Prostate gland (tissue), 2 donors: Measurements from ENCODE around the gene JARID2.

Source experiments
- POLR2A ChIP-seq: fragments of 450-650 bp; IDR thresholded peaks from one replicate; pipeline ENCODE4 v1.6.1; 2016; ENCODE audit warnings: antibody characterized with exemption, mild to moderate bottlenecking
- TF ChIP-seq, protein P1 (sequence below), 4 experiments: fragments of 200-600 bp in 2 of 4; fragments of 450-650 bp in 2 of 4; sonication (generic) in 2 of 4; IDR thresholded peaks; 1 replicate in 3 of 4; 2 replicates in 1 of 4; pipeline ENCODE4 v1.5.1; 2016 to 2019; ENCODE audit warnings: antibody characterized with exemption in 4 of 4, mild to moderate bottlenecking in 2 of 4, moderate library complexity in 2 of 4

DNA sequence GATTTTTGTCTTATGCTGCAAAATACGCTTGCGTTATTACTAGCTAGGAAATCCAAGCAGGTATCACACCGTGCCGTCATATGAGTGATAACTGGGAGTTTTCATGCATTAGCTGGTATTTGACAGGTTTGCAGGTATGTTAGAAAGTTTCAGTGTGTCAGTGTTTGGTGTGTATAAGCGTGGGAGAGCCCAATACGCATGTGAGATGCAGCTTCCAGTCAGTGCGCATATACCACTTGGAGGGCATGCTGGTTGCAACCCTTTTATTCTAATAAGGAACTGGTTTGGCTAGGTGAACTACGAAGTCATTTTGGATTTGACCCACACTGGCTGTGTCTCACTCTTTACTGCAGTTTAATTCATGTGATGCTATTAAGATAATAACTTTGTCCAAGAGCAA lies 35.1 kb downstream of the JARID2 start:
- TF ChIP-seq, protein P1, sequence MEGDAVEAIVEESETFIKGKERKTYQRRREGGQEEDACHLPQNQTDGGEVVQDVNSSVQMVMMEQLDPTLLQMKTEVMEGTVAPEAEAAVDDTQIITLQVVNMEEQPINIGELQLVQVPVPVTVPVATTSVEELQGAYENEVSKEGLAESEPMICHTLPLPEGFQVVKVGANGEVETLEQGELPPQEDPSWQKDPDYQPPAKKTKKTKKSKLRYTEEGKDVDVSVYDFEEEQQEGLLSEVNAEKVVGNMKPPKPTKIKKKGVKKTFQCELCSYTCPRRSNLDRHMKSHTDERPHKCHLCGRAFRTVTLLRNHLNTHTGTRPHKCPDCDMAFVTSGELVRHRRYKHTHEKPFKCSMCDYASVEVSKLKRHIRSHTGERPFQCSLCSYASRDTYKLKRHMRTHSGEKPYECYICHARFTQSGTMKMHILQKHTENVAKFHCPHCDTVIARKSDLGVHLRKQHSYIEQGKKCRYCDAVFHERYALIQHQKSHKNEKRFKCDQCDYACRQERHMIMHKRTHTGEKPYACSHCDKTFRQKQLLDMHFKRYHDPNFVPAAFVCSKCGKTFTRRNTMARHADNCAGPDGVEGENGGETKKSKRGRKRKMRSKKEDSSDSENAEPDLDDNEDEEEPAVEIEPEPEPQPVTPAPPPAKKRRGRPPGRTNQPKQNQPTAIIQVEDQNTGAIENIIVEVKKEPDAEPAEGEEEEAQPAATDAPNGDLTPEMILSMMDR (IDR thresholded peaks at IDR 0.05) = no peak
- no peak for TF ChIP-seq POLR2A
